Fibroblast of skin of back (primary cell): ENCODE measurements around the gene FIGNL1.
"Not testable (repeated sequence)": the region's sequence is repeated elsewhere in the genome, so short reads cannot be mapped to it uniquely, and the experiment has no call there.

Source experiments
- DNase-seq: peaks from one replicate; pipeline ENCODE4 v3.0.0-alpha.2; 2013

Gene FIGNL1

DNA sequence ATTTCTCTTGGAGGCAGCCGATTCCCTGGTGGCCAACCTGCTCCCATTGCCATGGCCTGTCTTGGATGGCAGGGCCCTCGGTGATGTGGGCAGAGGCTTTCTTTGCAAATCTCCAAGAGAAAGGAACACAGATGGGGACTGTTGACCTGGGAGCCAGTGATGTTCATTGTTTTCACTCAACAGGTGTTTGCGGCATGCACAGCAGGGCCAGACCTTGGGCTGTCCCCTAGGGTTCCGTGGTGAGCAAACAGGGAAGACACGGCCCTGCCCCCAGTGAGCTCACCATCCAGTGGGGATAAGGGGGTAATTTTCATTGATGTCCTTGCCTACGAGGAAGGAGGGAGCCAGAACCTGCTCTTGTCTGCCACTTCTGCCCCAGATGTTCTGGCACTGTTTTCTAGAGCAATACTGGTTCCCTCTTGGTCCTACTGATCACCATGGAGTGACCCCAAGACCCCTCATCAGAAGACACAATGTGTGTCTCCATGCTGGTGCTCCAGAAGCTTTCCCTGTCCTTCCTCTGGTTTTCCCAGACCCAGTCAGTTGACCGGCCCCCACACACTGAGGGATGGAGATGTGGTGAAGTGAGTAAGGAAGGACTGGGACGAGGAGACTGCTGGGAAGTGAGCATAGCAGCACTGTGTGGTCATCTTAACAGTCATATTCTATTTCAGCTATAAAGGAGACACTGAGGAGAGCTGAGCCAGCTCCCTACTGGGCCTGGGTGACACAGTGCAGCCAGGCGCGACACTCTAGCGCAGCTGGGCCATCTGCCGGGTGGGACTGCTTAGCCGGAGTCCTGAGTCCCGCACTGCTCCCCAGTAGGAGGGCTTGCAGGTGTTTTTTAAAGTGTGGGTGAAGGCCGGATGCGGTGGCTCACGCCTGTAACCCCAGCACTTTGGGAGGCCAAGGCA, 20.4 kb upstream of the FIGNL1 start:
- DNase-seq: no peak

DNA sequence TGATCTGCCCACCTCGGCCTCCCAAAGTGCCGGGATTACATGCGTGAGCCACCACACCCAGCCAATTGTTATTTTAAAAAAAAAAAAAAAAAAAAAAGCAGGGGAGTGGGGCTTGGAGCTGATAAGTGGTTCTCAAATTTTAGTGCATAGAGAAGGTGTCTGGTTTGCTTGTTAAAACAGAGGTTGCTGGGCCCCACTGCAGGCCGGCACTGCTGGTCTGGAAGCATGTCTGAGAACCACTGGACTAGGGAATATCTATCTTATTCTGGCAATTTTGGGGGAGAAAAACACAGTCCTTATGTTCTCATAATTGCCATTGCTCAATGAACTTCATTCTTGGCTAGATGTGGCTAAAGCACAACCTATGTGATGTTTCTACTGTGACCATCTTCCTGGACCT, 19.0 kb upstream of the FIGNL1 start:
- DNase-seq: no peak

- DNase-seq: peak; percentile 61
Observed at GRCh38 chr7:50467817-50468610, 17.9 kb upstream of the FIGNL1 start.

GRCh38 chr7:50466815-50467585, 16.9 kb upstream of the FIGNL1 start:
- DNase-seq: no peak

- no peak for DNase-seq
Observed at GRCh38 chr7:50463035-50463434, 12.9 kb upstream of the FIGNL1 start.

GRCh38 chr7:50462361-50462760, 12.2 kb upstream of the FIGNL1 start:
- DNase-seq: no peak

GRCh38 chr7:50461695-50462094, 11.5 kb upstream of the FIGNL1 start:
- DNase-seq: no peak

- not testable (repeated sequence) for DNase-seq
Observed at GRCh38 chr7:50459183-50459582, 9.0 kb upstream of the FIGNL1 start.

GRCh38 chr7:50458651-50459050, 8.5 kb upstream of the FIGNL1 start:
- DNase-seq: not testable (repeated sequence)

GRCh38 chr7:50456371-50457123, 6.4 kb upstream of the FIGNL1 start:
- no peak for DNase-seq

DNA sequence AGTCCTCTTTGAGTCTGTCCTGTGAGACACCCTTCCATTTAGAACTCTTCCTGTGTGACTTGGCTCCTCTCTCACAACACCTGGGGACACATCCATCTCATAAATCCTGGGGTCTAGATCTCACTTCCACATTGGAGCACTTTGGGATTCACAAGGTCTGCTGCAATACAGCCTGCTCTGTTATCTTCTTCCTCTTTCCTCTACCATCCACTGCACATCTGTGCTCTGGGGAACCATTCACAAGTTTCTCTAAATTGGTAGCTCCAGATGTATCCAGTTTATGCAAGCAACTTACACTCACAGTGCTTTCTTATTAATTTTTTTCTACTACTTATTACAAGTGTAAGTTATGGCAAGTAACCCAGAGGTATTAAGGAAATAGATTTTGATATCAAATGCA, 5.5 kb upstream of the FIGNL1 start:
- DNase-seq: no peak

DNA sequence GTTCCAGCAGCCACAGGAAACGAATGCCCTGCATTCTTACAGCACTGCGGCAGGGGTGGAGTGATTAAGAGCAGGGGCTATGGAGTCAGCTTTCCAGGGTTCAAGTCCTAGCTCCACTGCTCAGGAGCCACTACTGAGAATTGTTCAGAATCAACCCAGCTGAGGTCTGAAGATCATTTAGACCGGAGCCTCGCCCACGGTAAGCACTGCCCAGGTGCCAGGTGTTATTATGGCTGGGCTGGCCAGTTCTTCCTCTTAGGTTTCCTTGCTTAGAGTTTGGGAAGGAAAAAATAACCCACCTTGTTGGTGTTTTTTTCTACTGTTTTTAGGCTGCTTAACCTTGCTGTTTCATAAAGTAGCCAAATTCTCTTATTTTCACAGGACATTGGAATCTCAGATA, 4.8 kb upstream of the FIGNL1 start:
- no peak for DNase-seq

DNA sequence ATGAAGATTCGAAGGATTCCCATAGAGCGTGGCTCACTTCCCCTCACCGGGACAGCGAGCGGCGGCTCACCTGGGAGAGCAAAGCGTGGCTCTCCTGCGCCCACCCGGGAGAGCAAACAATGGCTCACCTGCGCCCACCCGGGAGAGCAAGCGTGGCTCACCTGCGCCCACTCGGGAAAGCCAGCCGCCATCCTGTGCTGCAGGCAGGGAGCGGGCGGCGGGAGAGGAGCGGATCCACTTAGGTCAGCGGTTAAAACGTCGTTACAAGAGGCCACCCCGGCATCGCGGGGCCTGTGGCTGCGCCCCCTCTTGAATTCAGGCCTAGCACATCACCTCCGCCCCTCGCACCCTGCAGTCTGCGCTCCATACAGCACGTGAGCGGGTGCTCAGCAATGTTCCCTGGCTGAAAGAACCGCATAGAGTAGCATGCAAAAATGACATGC, 461 bp upstream of the FIGNL1 start:
- no peak for DNase-seq

- no peak for DNase-seq
Observed at GRCh38 chr7:50449501-50449880, 659 bp downstream of the FIGNL1 start.

DNA sequence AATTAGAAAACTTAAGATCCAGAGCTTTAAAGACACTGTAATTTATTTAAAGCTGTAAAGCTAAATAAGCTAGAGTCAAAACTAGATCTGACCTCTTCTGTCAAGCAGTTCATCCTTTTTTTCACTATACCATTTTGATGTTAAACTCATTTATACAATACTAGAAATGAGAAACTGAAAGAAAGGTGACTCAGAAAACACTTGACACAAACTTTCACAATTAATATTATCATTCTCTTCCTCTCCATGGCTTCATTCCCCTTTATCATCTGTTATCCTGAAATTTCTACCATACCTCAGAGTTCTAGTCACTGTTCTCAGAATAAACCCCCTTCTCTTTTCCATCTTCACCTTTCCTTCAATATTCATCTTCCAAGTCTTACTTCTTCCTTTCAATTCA, 1.3 kb downstream of the FIGNL1 start:
- DNase-seq: no peak

DNA sequence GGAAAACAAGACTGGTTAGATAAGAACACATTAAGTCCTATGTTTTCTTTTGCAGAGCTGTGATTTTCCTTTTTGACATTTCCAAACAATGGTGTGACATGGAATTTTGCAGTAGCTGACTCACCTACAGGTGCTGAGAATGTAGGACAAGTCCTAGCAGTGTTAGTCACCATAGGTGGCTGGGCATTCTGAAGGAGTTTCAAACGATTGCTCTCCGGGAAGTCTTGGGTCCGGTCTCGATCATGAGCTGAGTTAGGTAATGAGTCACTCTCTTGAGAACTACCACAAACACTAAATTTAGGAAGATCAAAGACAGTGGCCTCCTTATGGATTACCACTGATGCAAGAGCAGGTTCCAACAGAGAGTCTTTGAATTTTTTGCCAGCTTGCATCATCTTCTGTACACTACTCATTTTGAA, 3.6 kb downstream of the FIGNL1 start:
- peak; percentile 10 for DNase-seq

GRCh38 chr7:50436133-50436806, 13.9 kb downstream of the FIGNL1 start:
- peak; percentile 90 for DNase-seq

DNA sequence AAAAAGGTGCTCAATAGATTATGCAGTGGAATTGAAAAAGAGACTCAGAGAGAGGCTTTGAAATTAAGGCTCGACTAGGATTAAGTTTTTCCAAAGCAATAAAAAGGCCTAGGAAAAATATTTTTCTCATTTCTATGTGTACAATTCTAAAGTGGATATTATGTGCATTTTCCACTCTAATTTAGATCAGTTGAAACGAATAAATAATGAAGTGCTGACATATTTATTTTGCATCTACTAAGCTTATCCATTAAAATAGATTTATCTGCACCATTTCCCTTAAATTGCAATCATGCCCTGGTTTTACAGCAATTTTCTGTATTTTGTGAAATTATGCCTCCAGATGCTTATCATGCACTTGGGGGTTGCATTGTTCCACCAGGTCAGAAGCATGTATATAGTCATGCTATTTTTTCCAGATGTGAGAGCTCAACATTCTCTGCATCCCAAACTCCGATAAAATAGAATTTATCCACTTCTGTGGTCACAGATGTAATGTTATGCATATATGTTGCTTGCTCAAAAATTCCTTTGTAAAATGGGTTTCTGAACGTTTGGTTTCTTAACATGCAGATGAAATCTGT, 18.3 kb downstream of the FIGNL1 start:
- no peak for DNase-seq

DNA sequence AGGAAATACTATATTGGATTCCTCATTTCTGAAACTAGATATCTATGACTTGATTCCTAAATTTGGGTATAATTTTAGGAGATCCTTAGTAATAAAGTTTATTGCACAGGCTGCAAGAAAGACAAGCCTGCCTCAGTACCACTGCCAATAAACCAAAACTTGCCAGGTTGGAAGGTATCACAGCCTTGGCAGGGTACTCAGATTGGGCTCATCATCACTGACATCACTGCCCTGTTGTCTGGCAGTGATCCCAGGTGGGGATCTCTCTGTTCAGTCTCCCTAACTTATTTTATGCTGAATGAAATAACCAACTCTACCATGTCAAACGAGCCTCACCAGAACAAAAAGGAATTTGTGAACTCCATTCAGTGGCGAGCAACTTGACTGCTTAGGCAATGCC, 18.8 kb downstream of the FIGNL1 start:
- DNase-seq: no peak

GRCh38 chr7:50428911-50429310, 21.2 kb downstream of the FIGNL1 start:
- DNase-seq: no peak

- no peak for DNase-seq
Observed at GRCh38 chr7:50427518-50427917, 22.6 kb downstream of the FIGNL1 start.
